DOHH2 (cell line): ENCODE results near the gene ZNF585A.
"Not testable (repeated sequence)": the region's sequence is repeated elsewhere in the genome, so short reads cannot be mapped to it uniquely, and the experiment has no call there.

Experiments used
- H3F3A ChIP-seq: fragments of 200-600 bp; sonication (generic), shearing (Covaris generic); 2 replicates; pipeline ENCODE4 v1.6.0; 2016; ENCODE audit warnings: antibody characterized with exemption, mild to moderate bottlenecking; ENCODE audit not compliant: control insufficient read depth, insufficient read depth
- H3K27ac ChIP-seq: fragments of 200-600 bp; sonication (generic); 2 replicates; pipeline ENCODE4 v1.5.1; 2014; ENCODE audit warnings: low read depth, mild to moderate bottlenecking, low read length, moderate library complexity
- H3K27me3 ChIP-seq: fragments of 200-600 bp; sonication (generic); 2 replicates; pipeline ENCODE4 v1.6.1; 2014; ENCODE audit warnings: mild to moderate bottlenecking, low read length, mixed read lengths; ENCODE audit not compliant: control insufficient read depth
- H3K36me3 ChIP-seq: fragments of 200-600 bp; sonication (generic); 2 replicates; pipeline ENCODE4 v1.6.1; 2014; ENCODE audit warnings: mild to moderate bottlenecking, low read length, moderate library complexity, mixed read lengths; ENCODE audit not compliant: control insufficient read depth
- H3K4me1 ChIP-seq: fragments of 200-600 bp; sonication (generic); 2 replicates; pipeline ENCODE4 v1.6.1; 2014; ENCODE audit warnings: mild to moderate bottlenecking, low read length, mixed read lengths; ENCODE audit not compliant: control insufficient read depth
- H3K4me2 ChIP-seq: fragments of 200-600 bp; sonication (generic); 2 replicates; pipeline ENCODE4 v1.6.0; 2014; ENCODE audit warnings: mild to moderate bottlenecking, low read length, moderate library complexity
- H3K4me3 ChIP-seq: fragments of 200-600 bp; sonication (generic); 2 replicates; pipeline ENCODE4 v1.5.1; 2014; ENCODE audit warnings: mild to moderate bottlenecking, low read length, mixed read lengths
- H3K79me2 ChIP-seq: fragments of 200-600 bp; sonication (generic); 2 replicates; pipeline ENCODE4 v1.6.1; 2014; ENCODE audit warnings: mild to moderate bottlenecking, low read length, mixed read lengths; ENCODE audit not compliant: control insufficient read depth
- H3K9me2 ChIP-seq: fragments of 200-600 bp; sonication (generic); replicated peaks from 2 replicates; pipeline ENCODE4 v1.6.1; 2014; ENCODE audit warnings: mild to moderate bottlenecking, low read length, mixed read lengths; ENCODE audit not compliant: control insufficient read depth
- H3K9me3 ChIP-seq: fragments of 200-600 bp; sonication (generic); 2 replicates; pipeline ENCODE4 v1.6.1; 2014; ENCODE audit warnings: antibody characterized with exemption, low read length, mixed read lengths; ENCODE audit not compliant: control insufficient read depth, insufficient read depth
- H4K20me1 ChIP-seq: fragments of 200-600 bp; sonication (generic); 2 replicates; pipeline ENCODE4 v1.6.0; 2014; ENCODE audit warnings: low read depth, mild to moderate bottlenecking, antibody characterized with exemption, low read length, moderate library complexity; ENCODE audit not compliant: control insufficient read depth, insufficient read depth
- EZH2phosphoT487 ChIP-seq: fragments of 200-600 bp; sonication (generic); IDR thresholded peaks from 2 replicates; pipeline ENCODE4 v1.6.1; 2017; ENCODE audit warnings: borderline replicate concordance, mild to moderate bottlenecking, antibody characterized with exemption, low read length, moderate library complexity, mixed read lengths
- TF ChIP-seq, protein P1 (sequence below): fragments of 200-600 bp; sonication (generic); IDR thresholded peaks from one replicate; pipeline ENCODE4 v1.5.1; 2014; ENCODE audit warnings: antibody characterized with exemption, mild to moderate bottlenecking, low read depth, low read length; ENCODE audit not compliant: poor library complexity, severe bottlenecking

Gene ZNF585A

DNA sequence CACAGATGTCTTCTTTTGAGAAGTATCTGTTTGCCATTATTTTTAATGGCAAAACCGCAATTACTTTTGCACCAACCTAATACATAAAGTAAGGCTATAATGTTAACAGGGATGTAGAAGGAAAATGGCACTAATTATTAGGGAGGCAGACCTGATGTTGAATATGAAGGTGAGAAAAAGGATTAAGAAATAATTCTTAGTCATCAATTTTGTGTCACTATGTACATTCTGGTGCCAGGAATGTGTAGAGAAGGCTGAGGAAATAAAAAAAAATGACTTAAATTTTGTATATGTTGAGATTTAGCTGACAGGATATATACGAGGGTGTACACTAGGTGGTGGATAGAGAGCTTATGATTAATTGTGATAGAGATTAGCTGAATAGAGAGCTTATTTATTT is 25.3 kb upstream of the ZNF585A start:
- no peaks in the 10 kb centered on the region for H4K20me1 ChIP-seq
- no peaks in the 10 kb centered on the region for H3F3A ChIP-seq
- H3K9me2 ChIP-seq = no peaks in the 10 kb centered on the region
- no peaks in the 10 kb centered on the region for H3K79me2 ChIP-seq
- no peaks in the 10 kb centered on the region for H3K36me3 ChIP-seq
- H3K4me3 ChIP-seq = no peak overlapping the region
- H3K27ac ChIP-seq = no peak overlapping the region
- H3K9me3 ChIP-seq = no peaks in the 10 kb centered on the region
- no peaks in the 10 kb centered on the region for H3K4me1 ChIP-seq
- no peak overlapping the region for H3K4me2 ChIP-seq
- H3K27me3 ChIP-seq = no peaks in the 10 kb centered on the region
- TF ChIP-seq, protein P1, sequence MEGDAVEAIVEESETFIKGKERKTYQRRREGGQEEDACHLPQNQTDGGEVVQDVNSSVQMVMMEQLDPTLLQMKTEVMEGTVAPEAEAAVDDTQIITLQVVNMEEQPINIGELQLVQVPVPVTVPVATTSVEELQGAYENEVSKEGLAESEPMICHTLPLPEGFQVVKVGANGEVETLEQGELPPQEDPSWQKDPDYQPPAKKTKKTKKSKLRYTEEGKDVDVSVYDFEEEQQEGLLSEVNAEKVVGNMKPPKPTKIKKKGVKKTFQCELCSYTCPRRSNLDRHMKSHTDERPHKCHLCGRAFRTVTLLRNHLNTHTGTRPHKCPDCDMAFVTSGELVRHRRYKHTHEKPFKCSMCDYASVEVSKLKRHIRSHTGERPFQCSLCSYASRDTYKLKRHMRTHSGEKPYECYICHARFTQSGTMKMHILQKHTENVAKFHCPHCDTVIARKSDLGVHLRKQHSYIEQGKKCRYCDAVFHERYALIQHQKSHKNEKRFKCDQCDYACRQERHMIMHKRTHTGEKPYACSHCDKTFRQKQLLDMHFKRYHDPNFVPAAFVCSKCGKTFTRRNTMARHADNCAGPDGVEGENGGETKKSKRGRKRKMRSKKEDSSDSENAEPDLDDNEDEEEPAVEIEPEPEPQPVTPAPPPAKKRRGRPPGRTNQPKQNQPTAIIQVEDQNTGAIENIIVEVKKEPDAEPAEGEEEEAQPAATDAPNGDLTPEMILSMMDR = no peak
- TF ChIP-seq EZH2phosphoT487 = no peak

DNA sequence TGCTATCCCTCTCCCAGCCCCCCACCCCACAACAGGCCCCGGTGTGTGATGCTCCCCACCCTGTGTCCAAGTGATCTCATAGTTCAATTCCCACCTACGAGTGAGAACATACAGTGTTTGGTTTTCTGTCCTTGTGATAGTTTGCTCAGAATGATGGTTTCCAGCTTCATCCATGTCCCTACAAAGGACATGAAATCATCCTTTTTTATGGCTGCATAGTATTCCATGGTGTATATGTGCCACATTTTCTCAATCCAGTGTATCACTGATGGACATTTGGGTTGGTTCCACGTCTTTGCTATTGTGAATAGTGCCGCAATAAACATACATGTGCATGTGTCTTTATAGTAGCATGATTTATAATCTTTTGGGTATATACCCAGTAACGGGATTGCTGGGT is 24.6 kb upstream of the ZNF585A start:
- not testable (repeated sequence) for H4K20me1 ChIP-seq, H3K79me2 ChIP-seq, H3K4me1 ChIP-seq, H3K4me2 ChIP-seq, H3K4me3 ChIP-seq, H3K36me3 ChIP-seq, H3F3A ChIP-seq, H3K9me3 ChIP-seq, H3K27me3 ChIP-seq, H3K9me2 ChIP-seq, H3K27ac ChIP-seq

DNA sequence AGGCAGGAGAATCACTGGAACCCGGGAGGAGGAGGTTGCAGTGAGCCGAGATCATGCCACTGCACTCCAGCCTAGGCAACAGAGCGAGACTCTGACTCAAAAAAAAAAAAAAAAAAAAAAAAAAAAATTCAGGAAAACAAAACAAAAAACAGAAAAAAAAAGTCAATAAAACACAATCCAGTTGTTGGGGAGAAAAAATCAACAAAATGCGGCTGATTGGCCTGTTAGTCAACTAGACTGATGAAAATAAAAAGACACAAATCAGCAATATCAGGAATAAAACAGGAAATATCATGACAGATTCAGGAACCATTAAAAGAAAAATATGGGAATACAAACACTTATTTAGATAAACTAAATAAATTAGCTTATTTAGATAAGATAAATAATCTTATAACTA is 22.8 kb upstream of the ZNF585A start:
- H3F3A ChIP-seq, H3K4me1 ChIP-seq, H3K9me2 ChIP-seq, H3K27me3 ChIP-seq, H4K20me1 ChIP-seq, H3K27ac ChIP-seq, H3K36me3 ChIP-seq, H3K9me3 ChIP-seq, H3K79me2 ChIP-seq, H3K4me3 ChIP-seq, H3K4me2 ChIP-seq: not testable (repeated sequence)

DNA sequence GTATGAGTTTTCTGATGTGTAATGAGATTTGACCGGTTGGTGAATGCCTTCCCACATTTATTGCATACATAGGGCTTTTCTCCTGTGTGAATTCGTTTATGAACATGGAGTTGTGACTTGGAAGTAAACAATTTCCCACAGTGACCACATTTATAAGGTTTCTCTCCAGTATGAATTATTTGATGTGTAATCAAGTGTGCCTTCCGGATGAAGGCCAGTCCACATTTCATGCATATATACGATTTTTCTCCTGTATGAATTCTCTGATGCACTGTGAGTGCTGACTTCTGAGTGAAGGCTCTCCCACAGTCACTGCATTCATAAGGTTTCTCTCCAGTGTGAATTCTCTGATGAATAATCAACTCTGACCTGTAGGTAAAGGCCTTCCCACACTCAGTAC is 13.6 kb upstream of the ZNF585A start:
- not testable (repeated sequence) for H3K4me1 ChIP-seq, H3K27ac ChIP-seq, H3F3A ChIP-seq, H3K36me3 ChIP-seq, H3K4me3 ChIP-seq, H3K4me2 ChIP-seq, H3K9me2 ChIP-seq, H4K20me1 ChIP-seq, H3K27me3 ChIP-seq, H3K79me2 ChIP-seq
- H3K9me3 ChIP-seq = peaks cover 21% of the 10 kb centered on the region; the same call in 1 of the 2 replicates

DNA sequence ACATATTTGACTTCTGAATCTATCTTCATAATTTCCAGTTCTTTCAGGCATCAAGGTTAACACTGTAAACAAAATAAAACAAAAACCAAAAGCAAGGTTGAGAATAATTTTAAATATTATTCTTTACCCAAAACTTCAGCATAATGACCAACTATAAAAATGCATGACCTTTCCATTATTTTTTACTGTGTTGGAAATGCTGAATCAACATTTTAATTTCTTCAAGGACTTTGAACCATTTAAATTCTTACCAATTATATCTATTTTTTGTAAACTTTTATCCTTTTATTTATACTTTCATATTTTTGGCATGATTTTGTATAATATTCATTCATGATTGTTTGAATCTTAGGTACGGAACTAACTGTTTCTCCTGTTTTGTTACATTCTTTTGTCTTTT is 6.9 kb downstream of the ZNF585A start:
- Histone ChIP-seq H3K9me3 (peaks cover 4% of the 10 kb centered on the region; the same call in 1 of the 2 replicates), H3K36me3 (peaks cover 9% of the 10 kb centered on the region; the same call in 1 of the 2 replicates)

More for the DNA sequence above, 6.9 kb downstream of the ZNF585A start:
- no peak overlapping the region for H3K27ac ChIP-seq
- no peaks in the 10 kb centered on the region for H4K20me1 ChIP-seq
- H3K27me3 ChIP-seq = no peaks in the 10 kb centered on the region
- no peaks in the 10 kb centered on the region for H3K4me1 ChIP-seq
- H3F3A ChIP-seq = no peaks in the 10 kb centered on the region
- H3K4me2 ChIP-seq = no peak overlapping the region
- no peak overlapping the region for H3K4me3 ChIP-seq
- H3K9me2 ChIP-seq = no peaks in the 10 kb centered on the region
- TF ChIP-seq, protein P1 = no peak
- TF ChIP-seq EZH2phosphoT487 = no peak
- no peaks in the 10 kb centered on the region for H3K79me2 ChIP-seq
